H1 (cell line): ENCODE data around the gene AURKB. TPM values are rescaled to one million over a fixed set of nuclear protein-coding genes. Genes with fewer than 3 reads are reported as not detected.

Experiments
- CTCF ChIA-PET: fragments of 300-600 bp; sonication (Branson Sonifier 250); formaldehyde crosslinking; loops from one replicate; lab custom pipeline; 2021; ENCODE audit not compliant: partially characterized antibody; lab: Charles Lee
- POLR2A ChIA-PET: fragments of 300-600 bp; sonication (Branson Sonifier 250); formaldehyde crosslinking; loops from one replicate; lab custom pipeline; 2021; ENCODE audit warnings: inconsistent platforms; ENCODE audit not compliant: partially characterized antibody; lab: Charles Lee
- DNase-seq, 2 experiments: peaks; one replicate each; pipeline versions ENCODE4 v3.0.0 to v3.0.0-alpha.2; 2010 to 2022; ENCODE audit warnings: low spot score in 2 of 2, low read depth in 1 of 2, mixed read lengths in 1 of 2
- FAIRE-seq: peaks from 2 replicates; lab custom pipeline; 2011; peaks lifted over from hg19 to GRCh38; lab: Jason Lieb, UNC
- H2AFZ ChIP-seq: 2 replicates; pipeline ENCODE4 v1.8.1; 2012; ENCODE audit warnings: low read length, inconsistent platforms
- H2AK5ac ChIP-seq: 2 replicates; pipeline ENCODE4 v1.6.1; 2013; ENCODE audit warnings: low read depth, low read length
- H2BK120ac ChIP-seq: replicated peaks from 2 replicates; pipeline ENCODE3; 2013; ENCODE audit warnings: low read depth, low read length, inconsistent platforms
- H2BK12ac ChIP-seq: 2 replicates; pipeline ENCODE4 v1.6.1; 2013; ENCODE audit warnings: low read depth, low read length
- H2BK15ac ChIP-seq: 2 replicates; pipeline ENCODE4 v1.6.1; 2013; ENCODE audit warnings: low read length
- H2BK20ac ChIP-seq: 2 replicates; pipeline ENCODE4 v1.6.1; 2013; ENCODE audit warnings: low read length
- H2BK5ac ChIP-seq: 2 replicates; pipeline ENCODE4 v1.6.1; 2013; ENCODE audit warnings: low read depth, low read length
- H3K14ac ChIP-seq: 2 replicates; pipeline ENCODE4 v1.6.1; 2013; ENCODE audit warnings: inconsistent platforms; ENCODE audit not compliant: insufficient read length
- H3K18ac ChIP-seq: 2 replicates; pipeline ENCODE4 v1.6.1; 2013; ENCODE audit warnings: low read length; ENCODE audit errors: extremely low read depth
- H3K23ac ChIP-seq: 2 replicates; pipeline ENCODE4 v1.6.1; 2013; ENCODE audit warnings: inconsistent platforms; ENCODE audit not compliant: insufficient read length
- H3K23me2 ChIP-seq: 2 replicates; pipeline ENCODE4 v1.6.1; 2013; ENCODE audit warnings: low read depth, low read length
- H3K27ac ChIP-seq: 2 replicates; pipeline ENCODE4 v1.6.1; 2011; ENCODE audit warnings: low read depth, low read length, inconsistent platforms
- H3K27me3 ChIP-seq, 4 experiments: replicated peaks in 1 of 4; 1 replicate in 1 of 4; 2 replicates in 3 of 4; pipeline versions ENCODE4 v1.6.1 to v1.8.1; 2011 to 2013; ENCODE audit warnings: low read length in 3 of 4, mild to moderate bottlenecking in 3 of 4, inconsistent platforms in 2 of 4, mixed read lengths in 2 of 4, moderate library complexity in 1 of 4; ENCODE audit not compliant: control insufficient read depth in 3 of 4, insufficient read depth in 3 of 4; ENCODE audit errors: extremely low read depth in 1 of 4
- H3K36me3 ChIP-seq, 4 experiments: 2 replicates each; pipeline versions ENCODE4 v1.6.1 to v1.8.1; 2011 to 2013; ENCODE audit warnings: mild to moderate bottlenecking in 4 of 4, low read length in 3 of 4, moderate library complexity in 2 of 4, control low read depth in 1 of 4, inconsistent platforms in 1 of 4; ENCODE audit not compliant: insufficient read depth in 4 of 4, control insufficient read depth in 2 of 4
- H3K4ac ChIP-seq: replicated peaks from 2 replicates; pipeline ENCODE3; 2013; ENCODE audit warnings: low read length, low read depth, mixed read lengths, inconsistent platforms; ENCODE audit not compliant: insufficient read length
- H3K4me1 ChIP-seq, 4 experiments: replicated peaks in 1 of 4; 1 replicate in 1 of 4; 2 replicates in 3 of 4; pipeline versions ENCODE4 v1.6.1 to v1.8.1; 2011 to 2013; ENCODE audit warnings: low read length in 3 of 4, inconsistent platforms in 2 of 4, mixed read lengths in 1 of 4; ENCODE audit not compliant: insufficient read depth in 4 of 4, control insufficient read depth in 3 of 4
- H3K4me2 ChIP-seq, 2 experiments: 2 replicates each; pipeline versions ENCODE4 v1.6.1 to v1.8.1; 2011 to 2013; ENCODE audit warnings: low read depth in 2 of 2, low read length in 2 of 2, control low read depth in 1 of 2, inconsistent platforms in 1 of 2, mild to moderate bottlenecking in 1 of 2; ENCODE audit not compliant: insufficient read depth in 1 of 2
- H3K4me3 ChIP-seq, 4 experiments: fragments of 200-600, 300-600 bp in 1 of 4; sonication (generic), shearing (Covaris generic), sonication (Bioruptor Twin) in 1 of 4; 2 replicates each; pipeline versions ENCODE4 v1.5.1 to v1.8.1; 2011 to 2016; ENCODE audit warnings: low read length in 4 of 4, low read depth in 3 of 4, control low read depth in 2 of 4, inconsistent platforms in 2 of 4, mild to moderate bottlenecking in 2 of 4, mixed read lengths in 1 of 4, moderate library complexity in 1 of 4; ENCODE audit not compliant: insufficient read depth in 2 of 4; ENCODE audit errors: extremely low read depth in 1 of 4
- H3K56ac ChIP-seq: replicated peaks from 2 replicates; pipeline ENCODE3; 2013; ENCODE audit warnings: low read depth, mild to moderate bottlenecking, mixed read lengths, low read length, inconsistent platforms; ENCODE audit not compliant: insufficient read length
- H3K79me1 ChIP-seq: 2 replicates; pipeline ENCODE4 v1.6.1; 2013; ENCODE audit warnings: low read depth, low read length, control low read depth
- H3K79me2 ChIP-seq, 2 experiments: 2 replicates each; pipeline versions ENCODE4 v1.6.1 to v1.8.1; 2012 to 2013; ENCODE audit warnings: low read length in 2 of 2, mild to moderate bottlenecking in 2 of 2, inconsistent platforms in 1 of 2; ENCODE audit not compliant: insufficient read depth in 2 of 2, control insufficient read depth in 1 of 2
- H3K9ac ChIP-seq, 4 experiments: replicated peaks in 1 of 4; 1 replicate in 1 of 4; 2 replicates in 3 of 4; pipeline versions ENCODE4 v1.6.1 to v1.8.1; 2011 to 2013; ENCODE audit warnings: low read depth in 3 of 4, low read length in 3 of 4, control low read depth in 2 of 4, mild to moderate bottlenecking in 2 of 4, moderate library complexity in 2 of 4, inconsistent platforms in 1 of 4; ENCODE audit errors: extremely low read depth in 1 of 4
- H3K9me3 ChIP-seq, 2 experiments: 2 replicates each; pipeline versions ENCODE4 v1.6.1 to v1.8.1; 2012 to 2013; ENCODE audit warnings: mild to moderate bottlenecking in 2 of 2, moderate library complexity in 2 of 2, control low read depth in 1 of 2, inconsistent platforms in 1 of 2, low read depth in 1 of 2, low read length in 1 of 2, mixed read lengths in 1 of 2; ENCODE audit not compliant: insufficient read depth in 2 of 2
- H4K20me1 ChIP-seq, 2 experiments: replicated peaks in 1 of 2; 2 replicates each; pipeline versions ENCODE3 to v1.8.1; 2011 to 2013; ENCODE audit warnings: inconsistent platforms in 2 of 2, low read length in 2 of 2, mild to moderate bottlenecking in 1 of 2; ENCODE audit not compliant: insufficient read depth in 2 of 2, control insufficient read depth in 1 of 2
- H4K5ac ChIP-seq: 2 replicates; pipeline ENCODE4 v1.6.1; 2013; ENCODE audit warnings: low read length, low read depth, mixed read lengths, inconsistent platforms; ENCODE audit not compliant: insufficient read length
- H4K8ac ChIP-seq: 2 replicates; pipeline ENCODE4 v1.8.0; 2013; ENCODE audit warnings: mild to moderate bottlenecking, moderate library complexity, low read length, inconsistent platforms; ENCODE audit not compliant: insufficient read depth; ENCODE audit errors: extremely low read depth
- H4K91ac ChIP-seq: replicated peaks from 2 replicates; pipeline ENCODE3; 2013; ENCODE audit warnings: low read length, mixed read lengths, inconsistent platforms; ENCODE audit not compliant: insufficient read length
- EGR1 ChIP-seq: IDR thresholded peaks from 2 replicates; pipeline ENCODE4 v1.6.1; 2011; ENCODE audit warnings: low read depth, low read length, borderline replicate concordance
- POLR2A ChIP-seq, 2 experiments: IDR thresholded peaks; 1 replicate in 1 of 2; 2 replicates in 1 of 2; pipeline ENCODE4 v1.6.1; 2011; ENCODE audit warnings: low read depth in 2 of 2, low read length in 2 of 2, mild to moderate bottlenecking in 2 of 2; ENCODE audit errors: control extremely low read depth in 1 of 2
- RBBP5 ChIP-seq: IDR thresholded peaks from 2 replicates; pipeline ENCODE4 v1.7.1; 2012; ENCODE audit warnings: low read depth, mild to moderate bottlenecking, inconsistent platforms, low read length, moderate library complexity, borderline replicate concordance
- TBP ChIP-seq: IDR thresholded peaks from 2 replicates; pipeline ENCODE4 v1.6.1; 2011; ENCODE audit warnings: low read depth, low read length, improper control_type of control experiment
- WGBS, 2 experiments: shearing (Covaris generic) in 1 of 2; methylation state at CpG; one replicate each; pipeline versions ENCODE4 v1.1.6 to v1.1.7; 2013 to 2015; ENCODE audit warnings: low lambda C conversion rate in 2 of 2, mixed read lengths in 2 of 2, inconsistent platforms in 1 of 2, low coverage in 1 of 2, missing lambda C conversion rate in 1 of 2; ENCODE audit not compliant: insufficient replicate concordance in 2 of 2, insufficient coverage in 1 of 2, insufficient read length in 1 of 2; ENCODE audit errors: extremely low coverage in 1 of 2, missing lambda C conversion rate in 1 of 2; 5-methylcytosine and 5-hydroxymethylcytosine counted together
- polyA plus RNA-seq, 7 experiments: library from polyadenylated mRNA; depleted of rRNA in 3 of 7; stranded (reverse) in 5 of 7; unstranded in 2 of 7; fragments of >200 nt in 5 of 7; fragments of 200-250 nt in 2 of 7; gene quantifications; 1 replicate in 5 of 7; 2 replicates in 1 of 7; 4 replicates in 1 of 7; pipeline versions ENCODE4 v1.2.1 to v1.2.3, GENCODE V29; 2011 to 2013; ENCODE audit warnings: missing spikeins in 2 of 7, mixed read lengths in 2 of 7
- total RNA-seq: library from RNA; stranded (reverse); fragmentation: NEBNext Ultra II Directional; extraction: Animal tissue kit (Norgen Biotek cat#: 25700); gene quantifications from 2 replicates; pipeline ENCODE4 v1.2.1, GENCODE V29; 2021

Gene AURKB
- total and polyA plus RNA-seq, 2 of the 8 experiments (the other 6 are each of a cell fraction or from before 2014, with no cell fraction given): 102 to 160 TPM

DNA sequence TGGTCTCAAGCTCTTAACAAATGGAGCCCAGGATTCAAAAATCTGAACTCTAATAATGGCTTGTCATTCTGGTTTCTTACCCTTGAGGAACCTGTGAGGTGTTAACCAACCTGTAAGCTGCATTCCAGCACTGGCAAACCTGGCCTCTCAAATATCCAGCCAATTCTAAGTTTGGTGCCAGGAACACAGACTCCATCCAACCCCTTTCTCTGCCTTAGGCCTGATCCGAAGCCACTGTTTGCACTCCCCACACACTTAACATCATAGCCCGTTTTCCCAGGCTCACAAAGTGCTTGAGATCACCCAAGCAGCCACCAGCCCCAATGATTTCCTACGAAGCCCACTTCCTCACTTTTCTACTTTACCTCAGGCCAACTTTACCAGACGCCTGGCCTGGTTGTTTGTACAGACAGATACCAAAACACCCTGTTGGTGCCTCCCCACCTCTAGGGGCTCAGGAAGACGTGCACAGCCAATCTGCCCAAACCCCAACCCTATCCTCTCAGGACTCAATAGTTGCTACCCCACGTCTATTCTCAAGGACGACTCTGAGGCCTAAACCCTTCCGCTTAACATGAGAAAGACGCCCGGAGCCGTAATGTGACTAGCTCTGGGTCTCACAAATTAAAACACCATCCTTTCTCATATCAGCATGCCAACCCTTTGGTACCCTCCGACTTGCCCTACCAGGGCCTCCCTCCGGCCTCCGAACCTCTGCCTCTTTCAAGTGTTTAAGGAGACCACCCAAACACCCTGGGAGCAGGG is 55.0 kb downstream of the AURKB start:
- POLR2A ChIA-PET: interaction anchor here (1.0 to 15.7 kb wide), 12 partner anchors 8 to 468 kb away, joined by 3 to 289 read pairs (median 8); partner anchors contain the start of genes ALOXE3, AURKB, CTC1 and HES7
- peak overlapping the region; percentile 89; the same call in 1 of the 2 replicates for H3K27ac ChIP-seq

More for the DNA sequence above, 55.0 kb downstream of the AURKB start:
- Histone ChIP-seq H2BK5ac (peak overlapping the region; percentile 94; the same call in 1 of the 2 replicates), H3K9me3 (no peaks in the 10 kb centered on the region), H4K8ac (peak overlapping the region; percentile 96; the same call in 1 of the 2 replicates), H2BK120ac (no peak overlapping the region), H3K79me2 (peaks cover 0 to under 1% of the 10 kb centered on the region in 2 experiments; a peak in 1 of 4 replicates), H2BK12ac (peak overlapping the region; percentile 91; the same call in 1 of the 2 replicates), H2AFZ (no peak overlapping the region), H3K18ac (no peak overlapping the region), H3K4me2 (peak overlapping the region; percentile 96 to 100), H2AK5ac (peak overlapping the region; percentile 93; the same call in 1 of the 2 replicates), H3K9ac (peak overlapping the region; percentile 14 to 98 (median 88); a peak in 6 of 7 replicates), H3K36me3 (0 out of 8 replicates have a peak, but pooled peaks cover 0 to 3% (median 1%) of the 10 kb centered on the region in 4 experiments), H3K27me3 (no peaks in the 10 kb centered on the region), H3K79me1 (peaks cover 6% of the 10 kb centered on the region; the same call in 1 of the 2 replicates), H3K4ac (no peak overlapping the region), H3K4me3 (peak overlapping the region; percentile 76 to 93 (median 85)), H3K56ac (no peak overlapping the region), H3K23ac (no peak overlapping the region), H3K14ac (no peak overlapping the region), H4K20me1 (peaks cover 0 to 7% of the 10 kb centered on the region in 2 experiments), H4K91ac (no peak overlapping the region), H4K5ac (no peak overlapping the region), H2BK15ac (no peak overlapping the region), H3K4me1 (peaks cover 12 to 33% (median 19%) of the 10 kb centered on the region in 4 experiments), H3K23me2 (peaks cover 21% of the 10 kb centered on the region), H2BK20ac (no peak overlapping the region)
- CTCF ChIA-PET: interaction anchor here (1.2 to 10.3 kb wide), 4 partner anchors 12 to 76 kb away, joined by 3 to 133 read pairs (median 29); partner anchors contain the start of gene ALOXE3
- WGBS, 2 experiments: 48% methylated on average over 14 of the region's 14 CpGs; no CpG with 5 or more reads in 1 of the 2 experiments
- DNase-seq: no peak
- no peak for TF ChIP-seq TBP
- TF ChIP-seq POLR2A (IDR thresholded peaks at IDR 0.05; ENCODE audit: control extremely low read depth in 1 of 2, low read depth in 2 of 2, low read length in 2 of 2): peak in 1 of 2 experiments; percentile 28; a peak in 1 of 3 replicates
- TF ChIP-seq EGR1: no peak
- no peak for TF ChIP-seq RBBP5
- FAIRE-seq: no peak
